D721Med (cell line): ENCODE results near the gene KRT4.

Experiments
- DNase-seq: peaks from one replicate; pipeline ENCODE4 v3.0.0; 2011; ENCODE audit warnings: low spot score; ENCODE audit not compliant: insufficient read length
- FAIRE-seq: peaks from 2 replicates; lab custom pipeline; 2011; peaks lifted over from hg19 to GRCh38; lab: Jason Lieb, UNC
- TF ChIP-seq, protein P1 (sequence below): IDR thresholded peaks from 2 replicates; pipeline ENCODE4 v1.5.1; 2012; ENCODE audit warnings: mild to moderate bottlenecking, control low read depth; ENCODE audit not compliant: insufficient read depth; ENCODE audit errors: missing control alignments

KRT4 gene

DNA sequence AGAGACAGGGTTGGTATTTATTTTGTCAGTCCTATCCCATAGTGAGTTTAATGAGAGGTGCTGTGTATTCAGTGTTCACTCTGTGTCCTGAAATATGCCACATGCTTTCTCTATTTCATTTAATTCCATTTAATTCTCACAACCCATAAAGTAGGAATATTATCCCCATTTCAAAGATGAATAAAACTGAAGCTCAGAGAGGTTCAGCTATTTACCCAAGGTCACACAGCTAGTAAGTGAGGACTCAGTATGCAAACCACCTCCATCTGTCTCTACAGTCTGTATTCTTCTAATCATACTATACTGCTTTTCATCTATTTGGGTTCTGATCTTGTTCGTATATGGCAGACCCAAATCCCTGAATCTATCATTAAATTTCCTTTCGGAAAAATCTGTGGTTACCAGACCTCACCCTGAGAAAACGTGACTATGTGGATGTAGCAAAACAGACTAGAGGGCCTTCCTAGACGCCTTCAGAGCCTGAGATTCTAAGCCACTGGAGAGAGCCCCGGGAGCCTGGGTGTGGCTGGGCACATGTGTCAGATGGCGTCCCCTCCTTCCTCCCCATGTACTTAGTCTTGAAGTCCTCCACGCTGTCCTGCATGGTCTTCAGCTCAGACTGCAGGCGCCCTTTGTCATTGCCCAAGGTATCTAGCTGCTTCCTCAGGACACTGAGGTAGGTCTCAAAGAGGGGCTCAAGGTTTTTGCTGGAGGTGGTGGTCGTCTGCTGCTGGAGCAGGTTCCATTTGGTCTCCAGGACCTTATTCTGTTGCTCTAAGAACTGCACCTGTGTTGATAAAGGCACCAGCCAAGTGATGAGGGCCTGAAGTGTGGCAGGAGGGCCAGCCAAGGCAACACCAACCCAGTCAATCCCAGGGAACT is 2.5 kb downstream of the KRT4 start:
- FAIRE-seq, result no peak
- DNase-seq, result no peak
- TF ChIP-seq, protein P1, sequence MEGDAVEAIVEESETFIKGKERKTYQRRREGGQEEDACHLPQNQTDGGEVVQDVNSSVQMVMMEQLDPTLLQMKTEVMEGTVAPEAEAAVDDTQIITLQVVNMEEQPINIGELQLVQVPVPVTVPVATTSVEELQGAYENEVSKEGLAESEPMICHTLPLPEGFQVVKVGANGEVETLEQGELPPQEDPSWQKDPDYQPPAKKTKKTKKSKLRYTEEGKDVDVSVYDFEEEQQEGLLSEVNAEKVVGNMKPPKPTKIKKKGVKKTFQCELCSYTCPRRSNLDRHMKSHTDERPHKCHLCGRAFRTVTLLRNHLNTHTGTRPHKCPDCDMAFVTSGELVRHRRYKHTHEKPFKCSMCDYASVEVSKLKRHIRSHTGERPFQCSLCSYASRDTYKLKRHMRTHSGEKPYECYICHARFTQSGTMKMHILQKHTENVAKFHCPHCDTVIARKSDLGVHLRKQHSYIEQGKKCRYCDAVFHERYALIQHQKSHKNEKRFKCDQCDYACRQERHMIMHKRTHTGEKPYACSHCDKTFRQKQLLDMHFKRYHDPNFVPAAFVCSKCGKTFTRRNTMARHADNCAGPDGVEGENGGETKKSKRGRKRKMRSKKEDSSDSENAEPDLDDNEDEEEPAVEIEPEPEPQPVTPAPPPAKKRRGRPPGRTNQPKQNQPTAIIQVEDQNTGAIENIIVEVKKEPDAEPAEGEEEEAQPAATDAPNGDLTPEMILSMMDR, result no peak

DNA sequence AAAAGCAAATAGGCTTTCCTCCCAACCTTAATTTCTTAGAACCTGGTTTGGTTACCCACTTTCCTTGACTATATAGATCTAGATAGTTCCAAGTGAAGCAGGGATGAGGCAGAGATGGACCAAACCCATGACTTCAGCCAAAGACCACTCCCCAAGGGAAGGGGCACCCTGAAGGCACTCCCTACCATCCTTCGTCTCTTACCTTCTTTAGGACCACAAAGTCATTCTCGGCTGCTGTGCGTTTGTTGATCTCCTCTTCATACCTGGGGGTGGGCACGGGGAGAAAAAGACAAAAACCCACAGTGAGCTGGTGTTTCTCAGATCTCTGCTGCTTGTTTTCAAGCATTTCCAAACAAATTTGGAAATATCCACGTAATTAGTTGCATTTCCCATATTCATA is 3.4 kb downstream of the KRT4 start:
- DNase-seq, result no peak

DNA sequence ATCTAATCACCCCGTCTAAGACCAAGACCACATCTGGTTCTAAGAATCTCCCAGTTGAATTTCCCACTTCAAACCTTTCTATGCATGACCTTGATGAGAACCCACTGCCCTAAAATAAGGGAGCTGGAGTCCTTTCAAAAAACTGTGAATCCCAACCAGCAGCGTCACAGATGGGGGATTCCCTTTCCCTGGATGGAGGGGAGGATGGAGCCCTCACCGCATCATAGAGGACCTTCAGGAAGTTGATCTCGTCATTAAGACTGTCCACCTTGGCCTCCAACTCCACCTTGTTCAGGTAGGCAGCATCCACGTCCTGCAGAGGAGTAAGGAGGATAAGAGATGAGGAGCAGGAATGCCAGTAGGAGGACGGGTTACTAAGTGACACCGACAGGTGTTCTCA is 4.8 kb downstream of the KRT4 start:
- TF ChIP-seq, protein P1, result no peak
- DNase-seq, result no peak
- no peak for FAIRE-seq

More for the DNA sequence above, 3.4 kb downstream of the KRT4 start:
- TF ChIP-seq, protein P1, result no peak
- FAIRE-seq, result no peak

DNA sequence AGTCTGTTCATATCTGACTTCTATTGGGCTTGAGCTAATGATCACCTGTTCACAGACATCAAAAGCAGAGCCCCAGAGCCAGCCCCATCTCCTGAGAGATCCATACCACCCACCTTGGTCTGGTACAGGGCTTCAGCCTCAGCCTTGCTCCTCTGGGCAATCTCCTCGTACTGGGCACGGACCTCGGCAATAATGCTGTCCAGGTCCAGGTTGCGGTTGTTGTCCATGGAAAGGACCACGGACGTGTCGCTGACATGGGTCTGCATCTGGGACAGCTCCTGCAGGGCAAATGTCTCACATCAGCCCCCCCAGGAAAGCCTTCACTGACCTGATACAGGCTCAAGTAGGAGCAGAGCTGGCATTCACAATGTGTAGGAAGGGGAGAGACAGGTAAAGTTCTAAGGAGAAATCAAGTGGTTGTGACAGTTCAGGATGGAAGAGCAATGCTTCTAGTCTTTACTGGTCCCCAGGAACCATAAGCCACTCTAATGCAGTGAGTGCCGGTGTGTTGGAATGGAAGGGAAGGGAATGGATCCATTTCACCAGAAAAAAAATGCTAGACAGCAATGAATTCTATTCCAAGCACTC is 5.2 kb downstream of the KRT4 start:
- FAIRE-seq (no peak), DNase-seq (no peak)
- TF ChIP-seq, protein P1, result no peak

DNA sequence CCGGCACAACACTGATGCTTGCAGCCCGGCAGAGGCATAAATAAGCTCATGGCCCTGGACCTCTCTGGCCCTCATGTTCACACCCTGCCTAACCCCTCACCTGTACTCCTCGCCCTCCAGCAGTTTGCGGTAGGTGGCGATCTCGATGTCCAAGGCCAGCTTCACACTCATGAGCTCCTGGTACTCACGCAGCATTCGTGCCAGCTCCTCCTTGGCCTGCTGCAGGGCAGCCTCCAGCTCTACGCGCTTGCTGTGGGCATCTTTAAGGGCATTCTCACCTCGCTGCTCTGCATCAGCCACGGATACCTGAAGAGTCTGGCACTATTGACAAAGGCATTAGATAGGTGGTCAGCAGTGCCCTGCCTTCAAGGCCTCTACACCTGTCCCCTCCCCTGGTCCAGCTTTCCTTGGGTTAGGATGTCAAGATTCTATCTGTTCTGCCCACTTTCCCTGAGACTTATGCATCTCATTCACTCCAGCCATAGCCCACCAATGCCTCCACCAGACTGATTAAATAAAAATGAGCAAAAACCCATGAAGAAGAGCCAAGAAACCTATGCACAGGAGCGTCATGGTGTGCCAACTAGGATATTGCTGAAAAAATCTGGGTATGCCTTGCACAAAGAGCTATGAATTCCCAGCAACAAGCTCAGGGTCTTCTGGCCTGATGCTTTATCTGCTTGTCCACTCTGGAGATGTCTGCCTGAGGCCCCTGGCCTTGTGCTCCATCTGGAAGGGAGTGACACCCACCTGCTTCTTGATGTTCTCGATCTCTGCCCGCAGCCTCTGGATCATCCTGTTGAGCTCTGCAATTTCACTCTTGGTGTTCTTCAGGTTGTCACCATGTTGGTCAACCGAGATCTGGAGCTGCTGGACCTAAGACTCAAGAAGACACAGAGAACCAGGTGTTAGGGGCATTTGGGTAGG is 6.1 kb downstream of the KRT4 start:
- TF ChIP-seq, protein P1, result no peak
- no peak for DNase-seq
- FAIRE-seq, result no peak

DNA sequence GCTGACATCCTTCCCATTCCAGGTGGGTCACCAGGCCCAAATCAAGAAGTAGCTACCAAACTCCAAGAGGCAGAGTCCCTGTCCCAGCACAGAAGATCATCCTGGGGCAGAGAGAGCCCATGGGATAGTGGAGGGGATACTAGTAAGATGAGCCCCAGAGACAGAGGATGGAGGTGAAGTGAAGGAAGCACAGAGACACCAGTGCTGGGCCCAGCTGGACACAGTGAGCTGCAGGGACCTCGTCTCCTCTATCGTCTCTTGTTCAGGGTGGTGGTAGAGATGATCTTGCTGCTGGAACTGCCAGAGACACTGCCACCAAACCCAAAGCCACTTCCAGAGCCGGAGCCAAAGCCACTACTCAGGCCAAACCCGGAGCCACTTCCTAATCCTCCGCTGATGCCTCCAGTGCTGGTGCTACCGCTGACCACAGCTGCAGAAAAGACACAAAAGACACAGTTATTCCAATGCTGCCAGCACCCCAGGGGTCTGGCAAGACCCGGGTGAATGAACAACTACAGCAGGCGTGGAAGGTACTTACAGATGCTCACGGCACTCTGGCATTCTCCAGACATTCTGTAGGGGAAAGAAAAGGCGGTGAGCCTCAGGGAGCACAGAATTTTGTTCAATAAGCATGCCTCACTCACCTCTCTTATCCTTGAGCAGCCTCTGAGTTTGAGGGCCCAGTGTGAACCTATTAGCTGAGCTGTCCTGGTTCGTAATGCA is 6.9 kb downstream of the KRT4 start:
- DNase-seq, result no peak
- no peak for FAIRE-seq
- TF ChIP-seq, protein P1, result no peak
